Measurements from ENCODE around the gene NAA35.

DNA sequence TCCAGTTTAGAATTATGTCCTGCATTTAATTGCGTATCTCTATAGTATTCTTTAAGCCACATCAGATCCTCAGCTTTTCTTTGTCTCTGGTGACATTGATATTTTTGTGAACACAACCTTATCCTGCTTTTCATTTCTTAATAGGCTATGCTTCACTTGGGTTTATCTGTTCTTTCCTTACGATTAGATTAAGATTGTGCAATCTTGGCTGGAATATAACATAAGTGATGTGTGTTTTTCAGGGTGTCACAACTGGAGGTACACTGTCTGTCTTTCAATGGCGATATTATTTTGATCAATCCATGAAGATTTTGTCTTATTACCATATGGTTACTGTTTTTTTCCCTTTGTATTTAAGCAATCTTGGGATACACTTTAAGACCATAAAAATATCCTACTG lies 23.6 kb downstream of the NAA35 start:
- TF ChIP-seq, protein P1, sequence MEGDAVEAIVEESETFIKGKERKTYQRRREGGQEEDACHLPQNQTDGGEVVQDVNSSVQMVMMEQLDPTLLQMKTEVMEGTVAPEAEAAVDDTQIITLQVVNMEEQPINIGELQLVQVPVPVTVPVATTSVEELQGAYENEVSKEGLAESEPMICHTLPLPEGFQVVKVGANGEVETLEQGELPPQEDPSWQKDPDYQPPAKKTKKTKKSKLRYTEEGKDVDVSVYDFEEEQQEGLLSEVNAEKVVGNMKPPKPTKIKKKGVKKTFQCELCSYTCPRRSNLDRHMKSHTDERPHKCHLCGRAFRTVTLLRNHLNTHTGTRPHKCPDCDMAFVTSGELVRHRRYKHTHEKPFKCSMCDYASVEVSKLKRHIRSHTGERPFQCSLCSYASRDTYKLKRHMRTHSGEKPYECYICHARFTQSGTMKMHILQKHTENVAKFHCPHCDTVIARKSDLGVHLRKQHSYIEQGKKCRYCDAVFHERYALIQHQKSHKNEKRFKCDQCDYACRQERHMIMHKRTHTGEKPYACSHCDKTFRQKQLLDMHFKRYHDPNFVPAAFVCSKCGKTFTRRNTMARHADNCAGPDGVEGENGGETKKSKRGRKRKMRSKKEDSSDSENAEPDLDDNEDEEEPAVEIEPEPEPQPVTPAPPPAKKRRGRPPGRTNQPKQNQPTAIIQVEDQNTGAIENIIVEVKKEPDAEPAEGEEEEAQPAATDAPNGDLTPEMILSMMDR (conservative IDR thresholded peaks at IDR 0.05), result no peak
- TF ChIP-seq ZFX (IDR thresholded peaks at IDR 0.05), result no peak
